HG03135 (cell line): ENCODE measurements around the gene SAPCD2.
A peak's percentile ranks its signal among the peaks of the same experiment; 100 is the strongest.

Source experiments
- ATAC-seq: cut with Tn5 transposase; IDR thresholded peaks from one replicate; pipeline ENCODE4 v1.9.1; 2021; ENCODE audit warnings: mild to moderate bottlenecking, moderate library complexity; ENCODE audit not compliant: unreplicated experiment

SAPCD2 gene

GRCh38 chr9:137107312-137107921 is 37.1 kb upstream of the SAPCD2 start:
- ATAC-seq, result no peak

GRCh38 chr9:137106662-137107250 is 36.4 kb upstream of the SAPCD2 start:
- ATAC-seq, result no peak

- no peak for ATAC-seq
These were observed 35.7 kb upstream of the SAPCD2 start for GRCh38 chr9:137105814-137106661.

GRCh38 chr9:137103206-137103999 is 33.0 kb upstream of the SAPCD2 start:
- no peak for ATAC-seq

- ATAC-seq, result no peak
These were observed 28.9 kb upstream of the SAPCD2 start for GRCh38 chr9:137099231-137099630.

GRCh38 chr9:137097761-137098462 is 27.6 kb upstream of the SAPCD2 start:
- ATAC-seq, result no peak

GRCh38 chr9:137096785-137097546 is 26.6 kb upstream of the SAPCD2 start:
- no peak for ATAC-seq

GRCh38 chr9:137095664-137096517 is 25.5 kb upstream of the SAPCD2 start:
- ATAC-seq, result peak; percentile 74

GRCh38 chr9:137089232-137089947 is 19.0 kb upstream of the SAPCD2 start:
- no peak for ATAC-seq

GRCh38 chr9:137088121-137088520 is 17.8 kb upstream of the SAPCD2 start:
- no peak for ATAC-seq

- peak; percentile 5 for ATAC-seq
These were observed 17.1 kb upstream of the SAPCD2 start for GRCh38 chr9:137087409-137087925.

- peak; percentile 80 for ATAC-seq
These were observed 16.4 kb upstream of the SAPCD2 start, which contains the start of gene MAN1B1 for GRCh38 chr9:137086531-137087408. MAN1B1 (plus strand) TSS chr9:137086985; CDS start chr9:137087000, 15 bp downstream.

- ATAC-seq, result no peak
These were observed 15.7 kb upstream of the SAPCD2 start for GRCh38 chr9:137085920-137086530.

- ATAC-seq, result no peak
These were observed 14.2 kb upstream of the SAPCD2 start for GRCh38 chr9:137084526-137084925.

GRCh38 chr9:137083394-137084004 is 13.1 kb upstream of the SAPCD2 start:
- no peak for ATAC-seq

GRCh38 chr9:137082925-137083290 is 12.6 kb upstream of the SAPCD2 start:
- ATAC-seq, result no peak
